Non-pigmented ciliary epithelial cell (primary cell): ENCODE data around the gene ANKZF1.
"Not testable (repeated sequence)": the region's sequence is repeated elsewhere in the genome, so short reads cannot be mapped to it uniquely, and the experiment has no call there.

Experiments used
- DNase-seq: peaks from one replicate; pipeline ENCODE4 v3.0.0-alpha.2; 2010; ENCODE audit warnings: low read depth

The ANKZF1 gene, protein sequence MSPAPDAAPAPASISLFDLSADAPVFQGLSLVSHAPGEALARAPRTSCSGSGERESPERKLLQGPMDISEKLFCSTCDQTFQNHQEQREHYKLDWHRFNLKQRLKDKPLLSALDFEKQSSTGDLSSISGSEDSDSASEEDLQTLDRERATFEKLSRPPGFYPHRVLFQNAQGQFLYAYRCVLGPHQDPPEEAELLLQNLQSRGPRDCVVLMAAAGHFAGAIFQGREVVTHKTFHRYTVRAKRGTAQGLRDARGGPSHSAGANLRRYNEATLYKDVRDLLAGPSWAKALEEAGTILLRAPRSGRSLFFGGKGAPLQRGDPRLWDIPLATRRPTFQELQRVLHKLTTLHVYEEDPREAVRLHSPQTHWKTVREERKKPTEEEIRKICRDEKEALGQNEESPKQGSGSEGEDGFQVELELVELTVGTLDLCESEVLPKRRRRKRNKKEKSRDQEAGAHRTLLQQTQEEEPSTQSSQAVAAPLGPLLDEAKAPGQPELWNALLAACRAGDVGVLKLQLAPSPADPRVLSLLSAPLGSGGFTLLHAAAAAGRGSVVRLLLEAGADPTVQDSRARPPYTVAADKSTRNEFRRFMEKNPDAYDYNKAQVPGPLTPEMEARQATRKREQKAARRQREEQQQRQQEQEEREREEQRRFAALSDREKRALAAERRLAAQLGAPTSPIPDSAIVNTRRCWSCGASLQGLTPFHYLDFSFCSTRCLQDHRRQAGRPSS

GRCh38 chr2:219229305-219230058 lies at the start of gene ANKZF1, which contains the start of gene ATG9A:
ANKZF1 (plus strand) TSS chr2:219229806; CDS start chr2:219230258, 452 bp downstream.
ATG9A (minus strand) TSS chr2:219229636; CDS start chr2:219228024, 1,612 bp downstream.
- peak; percentile 93 for DNase-seq

- no peak for DNase-seq
These were observed 48.6 kb upstream of the ANKZF1 start for GRCh38 chr2:219180961-219181360.

GRCh38 chr2:219181531-219181930 lies 48.1 kb upstream of the ANKZF1 start:
- no peak for DNase-seq

- no peak for DNase-seq
These were observed 47.1 kb upstream of the ANKZF1 start for GRCh38 chr2:219182331-219183150.

- DNase-seq: no peak
These were observed 46.3 kb upstream of the ANKZF1 start for GRCh38 chr2:219183151-219183772.

- DNase-seq: no peak
These were observed 45.5 kb upstream of the ANKZF1 start for GRCh38 chr2:219184121-219184520.

DNA sequence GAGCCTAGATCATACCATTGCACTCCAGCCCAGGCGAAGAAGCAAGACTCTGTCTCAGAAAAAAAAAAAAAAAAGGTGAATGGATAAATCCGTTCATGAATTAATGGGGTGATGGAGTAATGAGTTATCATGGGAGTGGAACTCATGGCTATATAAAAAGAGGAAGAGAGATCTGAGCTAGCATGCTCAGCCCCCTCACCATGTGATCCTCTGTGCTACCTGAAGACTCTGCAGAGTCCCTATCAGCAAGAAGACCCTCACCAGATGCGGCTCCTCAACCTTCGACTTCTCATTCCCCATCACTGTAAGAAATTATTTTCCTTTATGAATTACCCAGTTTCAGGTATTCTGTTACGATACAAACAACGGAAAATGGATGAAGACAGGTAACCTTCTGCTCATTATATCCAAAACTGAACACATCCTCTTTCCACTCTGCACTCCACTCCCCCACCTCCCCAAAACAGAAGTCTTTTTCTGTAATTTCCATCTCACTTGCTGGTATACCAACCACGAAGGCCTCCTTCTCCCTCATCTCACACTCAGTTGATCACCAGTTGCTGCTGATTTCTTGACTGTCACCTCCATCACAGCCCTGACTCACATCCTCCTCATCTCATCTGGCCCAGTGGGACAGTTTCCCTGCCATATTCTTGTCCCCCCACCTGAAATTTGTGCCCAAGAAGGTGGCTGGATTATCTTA lies 42.7 kb upstream of the ANKZF1 start:
- DNase-seq: no peak

- no peak for DNase-seq
These were observed 32.2 kb upstream of the ANKZF1 start for GRCh38 chr2:219197388-219197787.

DNA sequence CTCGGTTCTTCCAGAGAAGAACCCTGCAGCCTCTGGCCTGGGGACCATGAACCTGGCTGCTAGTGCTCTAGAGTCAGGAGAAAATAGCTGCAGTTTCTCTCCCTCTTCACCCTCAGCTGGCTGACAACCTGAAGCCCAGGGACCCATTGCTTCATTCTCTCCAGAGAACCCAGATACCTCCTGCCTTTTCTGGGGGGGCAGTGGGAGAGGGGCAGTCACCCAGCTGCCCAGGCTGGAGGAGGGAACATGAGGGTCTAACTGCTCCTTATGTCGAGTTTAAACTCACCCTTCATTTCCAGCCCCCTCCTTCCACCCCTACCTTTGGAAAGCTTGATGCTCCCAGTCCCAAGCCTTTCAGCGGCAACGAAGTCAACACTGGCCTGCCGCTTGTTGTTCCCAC lies 30.6 kb upstream of the ANKZF1 start:
- no peak for DNase-seq

- DNase-seq: no peak
These were observed 30.0 kb upstream of the ANKZF1 start for GRCh38 chr2:219199470-219200211.

DNA sequence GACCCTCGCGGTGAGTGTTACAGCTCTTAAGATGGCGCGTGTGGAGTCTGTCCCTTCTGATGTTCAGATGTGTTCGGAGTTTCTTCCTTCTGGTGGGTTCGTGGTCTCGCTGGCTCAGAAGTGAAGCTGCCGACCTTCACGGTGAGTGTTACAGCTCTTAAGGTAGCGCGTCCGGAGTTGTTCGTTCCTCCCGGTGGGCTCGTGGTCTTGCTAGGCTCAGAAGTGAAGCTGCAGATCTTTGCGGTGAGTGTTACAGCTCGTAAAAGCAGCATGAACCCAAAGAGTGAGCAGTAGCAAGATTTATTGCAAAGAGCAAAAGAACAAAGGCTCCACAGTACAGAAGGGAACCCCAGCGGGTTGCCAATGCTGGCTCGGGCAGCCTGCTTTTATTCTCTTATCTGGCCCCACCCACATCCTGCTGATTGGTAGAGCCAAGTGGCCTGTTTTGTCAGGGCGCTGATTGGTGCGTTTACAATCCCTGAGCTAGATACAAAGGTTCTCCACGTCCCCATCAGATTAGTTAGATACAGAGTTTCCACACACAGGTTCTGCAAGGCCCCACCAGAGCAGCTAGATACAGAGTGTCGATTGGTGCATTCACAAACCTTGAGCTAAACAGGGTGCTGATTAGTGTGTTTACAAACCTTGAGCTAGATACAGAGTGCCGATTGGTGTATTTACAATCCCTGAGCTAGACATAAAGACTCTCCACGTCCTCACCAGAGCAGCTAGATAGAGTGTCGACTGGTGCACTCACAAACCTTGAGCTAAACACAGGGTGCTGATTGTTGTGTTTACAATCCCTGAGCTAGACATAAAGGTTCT lies 28.9 kb upstream of the ANKZF1 start:
- not testable (repeated sequence) for DNase-seq

GRCh38 chr2:219201331-219201730 lies 28.3 kb upstream of the ANKZF1 start:
- DNase-seq: not testable (repeated sequence)

DNA sequence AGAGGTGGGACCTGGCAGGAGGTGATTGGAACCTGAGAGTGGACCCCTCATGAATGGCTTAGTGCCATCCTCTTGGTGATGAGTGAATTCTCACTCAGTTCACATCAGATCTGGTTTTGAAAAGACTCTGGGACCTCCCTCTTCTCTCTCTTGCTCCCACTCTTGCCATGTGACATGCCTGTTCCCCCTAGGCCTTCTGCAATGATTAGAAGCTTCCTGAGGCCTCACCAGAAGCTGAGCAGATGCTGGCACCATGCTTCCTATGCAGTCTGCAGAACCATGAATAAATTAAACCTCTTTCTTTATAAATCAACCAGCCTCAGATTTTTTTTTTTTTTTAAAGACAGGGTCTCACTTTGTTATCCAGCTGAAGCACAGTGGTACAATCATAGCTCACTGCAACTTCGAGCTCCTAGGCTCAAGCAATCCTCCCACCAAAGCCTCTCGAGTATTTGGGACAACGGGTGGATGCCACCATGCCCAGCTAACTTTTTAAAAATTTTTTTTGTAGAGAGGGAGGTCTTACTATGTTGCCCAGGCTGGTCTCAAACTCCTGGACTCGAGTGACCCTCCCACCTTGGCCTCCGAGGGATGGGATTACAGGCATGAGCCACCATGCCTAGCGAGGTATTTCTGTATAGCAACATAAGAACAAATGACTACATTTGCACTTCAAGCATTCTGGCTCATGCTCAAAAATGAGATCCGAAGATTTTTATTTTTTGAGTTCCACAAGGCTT lies 25.0 kb upstream of the ANKZF1 start:
- no peak for DNase-seq

DNA sequence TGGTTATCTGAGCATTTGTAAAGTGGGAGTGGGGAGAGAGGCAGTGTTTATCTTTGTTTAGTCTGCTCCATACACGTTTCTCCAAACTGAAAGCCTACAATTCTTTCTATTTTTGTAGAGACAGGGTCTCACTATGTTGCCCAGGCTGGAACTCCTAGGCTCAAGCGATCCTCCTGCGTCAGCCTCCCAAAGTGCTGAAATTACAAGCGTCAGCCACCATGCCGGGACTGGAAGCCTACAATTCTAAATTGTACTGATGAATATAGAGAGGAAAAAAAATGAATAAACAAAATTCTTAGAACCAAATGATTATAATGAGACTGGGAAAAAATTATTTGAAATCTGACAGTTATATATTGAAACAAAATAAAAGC lies 24.5 kb upstream of the ANKZF1 start:
- no peak for DNase-seq

GRCh38 chr2:219205981-219206327 lies 23.7 kb upstream of the ANKZF1 start:
- DNase-seq: no peak

DNA sequence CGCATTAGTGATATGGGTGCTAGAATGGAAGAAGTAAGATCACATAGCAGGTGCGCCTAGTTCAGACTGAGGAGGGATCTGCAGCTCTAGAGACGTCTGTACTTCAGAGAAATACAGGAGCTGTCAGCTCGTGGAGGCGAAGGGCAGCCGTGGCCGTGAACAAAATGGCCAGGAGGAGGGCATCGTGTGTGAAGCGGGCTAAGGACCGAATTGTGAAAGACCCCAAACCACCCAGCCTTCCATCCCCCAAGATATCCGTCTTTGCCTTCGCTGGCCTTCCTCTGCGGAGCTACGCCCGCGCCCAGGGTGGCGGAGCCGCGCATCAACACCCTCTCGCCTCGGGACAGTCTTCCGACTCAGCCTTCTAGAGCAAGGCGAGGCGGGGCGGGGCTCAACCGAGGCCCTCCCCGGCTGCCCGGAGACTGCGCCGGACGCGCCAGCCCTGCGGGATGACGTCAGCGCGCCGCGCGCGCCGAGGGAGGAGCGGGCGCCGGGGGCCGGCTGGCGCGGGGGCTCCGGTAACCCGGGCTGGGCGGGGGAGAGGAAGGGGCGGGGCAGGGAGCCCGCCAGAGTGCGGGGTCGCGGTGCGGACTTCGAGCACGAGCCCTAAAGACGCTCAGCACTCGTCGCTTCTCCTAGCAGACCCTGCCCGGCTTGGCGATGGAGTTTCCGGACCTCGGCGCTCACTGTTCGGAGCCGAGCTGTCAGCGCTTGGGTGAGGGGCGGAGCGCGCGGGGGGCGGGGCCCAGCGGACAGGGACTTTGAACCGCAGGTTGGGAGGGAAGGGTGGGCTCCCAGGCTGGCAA lies 23.1 kb upstream of the ANKZF1 start, which contains the start of gene ZFAND2B:
Gene ZFAND2B, plus strand, starts transcription at position 455 of the 806 bp plus-strand sequence. Its CDS starts 206 bp downstream, at position 661.
- DNase-seq: no peak
